K562 (cell line): ENCODE results near the gene STAT6. TPM values are rescaled to one million over a fixed set of nuclear protein-coding genes. Genes with fewer than 3 reads are reported as not detected.

Experiments
- ATAC-seq: fragments of 200-7000 bp; cut with Tn5 transposase; 3 replicates; pipeline ENCODE4 v1.9.1; 2020; ENCODE audit warnings: moderate library complexity
- BruUV-seq: library from RNA; stranded (reverse); fragments of 400-500 nt; replicated peaks from 2 replicates; lab custom pipeline; 2021; lab: Mats Ljungman, UMichigan
- CTCF ChIA-PET: fragments of 300-600 bp; formaldehyde crosslinking; extraction: SDS; loops from one replicate; lab custom pipeline; 2021; ENCODE audit warnings: low intra/inter-chr PET ratio; lab: Yijun Ruan, JAX
- POLR2A ChIA-PET: fragments of 300-600, 350-650 bp; sonication (Branson Sonifier 250); formaldehyde crosslinking; extraction: SDS; loops from one replicate; lab custom pipeline; 2021; ENCODE audit warnings: antibody characterized with exemption, inconsistent platforms; lab: Yijun Ruan, JAX
- DNase-seq, 4 experiments: peaks; one replicate each; pipeline versions ENCODE4 v3.0.0 to v3.0.0-alpha.2; 2011 to 2018; ENCODE audit warnings: low spot score in 3 of 4, mixed read lengths in 3 of 4; ENCODE audit errors: extremely low read depth in 1 of 4
- FAIRE-seq: peaks from 2 replicates; lab custom pipeline; 2011; peaks lifted over from hg19 to GRCh38; lab: Jason Lieb, UNC
- H2AFZ ChIP-seq: 2 replicates; pipeline ENCODE4 v1.6.0; 2011; ENCODE audit warnings: low read depth, low read length, control low read depth, inconsistent platforms
- H3K27ac ChIP-seq: fragments of 200-600 bp; 3 replicates; pipeline ENCODE4 v1.8.0; 2011; ENCODE audit warnings: low read depth, mild to moderate bottlenecking, control low read depth, inconsistent platforms, low read length, moderate library complexity, mixed read lengths; ENCODE audit errors: extremely low read depth
- H3K27me3 ChIP-seq, 2 experiments: fragments of 300-600 bp in 1 of 2; 2 replicates in 1 of 2; 3 replicates in 1 of 2; pipeline versions ENCODE4 v1.6.0 to v1.8.0; 2011; ENCODE audit warnings: inconsistent platforms in 2 of 2, low read length in 2 of 2, mild to moderate bottlenecking in 1 of 2, mixed read lengths in 1 of 2, moderate library complexity in 1 of 2; ENCODE audit not compliant: control insufficient read depth in 2 of 2, insufficient read depth in 2 of 2
- H3K36me3 ChIP-seq: fragments of 300-600 bp; 3 replicates; pipeline ENCODE4 v1.8.0; 2011; ENCODE audit warnings: mild to moderate bottlenecking, low read length, inconsistent platforms; ENCODE audit not compliant: control insufficient read depth, insufficient read depth
- H3K4me1 ChIP-seq, 2 experiments: fragments of 200-600 bp in 1 of 2; replicated peaks in 1 of 2; 2 replicates in 1 of 2; 3 replicates in 1 of 2; pipeline versions ENCODE4 v1.5.1 to v1.8.0; 2011; ENCODE audit warnings: inconsistent platforms in 2 of 2, low read length in 2 of 2, mild to moderate bottlenecking in 1 of 2, mixed read lengths in 1 of 2, moderate library complexity in 1 of 2; ENCODE audit not compliant: control insufficient read depth in 2 of 2, insufficient read depth in 2 of 2
- H3K4me2 ChIP-seq: 2 replicates; pipeline ENCODE4 v1.6.1; 2011; ENCODE audit warnings: low read length, control low read depth, inconsistent platforms, mixed read lengths; ENCODE audit not compliant: insufficient read depth
- H3K4me3 ChIP-seq: fragments of 200-600 bp; sonication (generic), shearing (Covaris generic); 2 replicates; pipeline ENCODE4 v1.5.1; 2016; ENCODE audit warnings: control low read depth, inconsistent platforms
- H3K79me2 ChIP-seq: fragments of 200-600 bp; 3 replicates; pipeline ENCODE4 v1.8.0; 2011; ENCODE audit warnings: low read length, inconsistent platforms; ENCODE audit not compliant: control insufficient read depth, insufficient read depth
- H3K9ac ChIP-seq, 2 experiments: 2 replicates each; pipeline versions ENCODE4 v1.6.0 to v1.6.1; 2011; ENCODE audit warnings: low read depth in 2 of 2, low read length in 2 of 2, control low read depth in 1 of 2, inconsistent platforms in 1 of 2, mild to moderate bottlenecking in 1 of 2, mixed read lengths in 1 of 2; ENCODE audit not compliant: insufficient read depth in 1 of 2
- H3K9me1 ChIP-seq: one replicate; pipeline ENCODE4 v1.6.0; 2011; ENCODE audit warnings: inconsistent platforms, mild to moderate bottlenecking, low read length, moderate library complexity; ENCODE audit not compliant: control insufficient read depth, insufficient read depth
- H3K9me3 ChIP-seq: replicated peaks from 2 replicates; pipeline ENCODE4 v1.5.1; 2011; ENCODE audit warnings: low read depth, low read length, inconsistent platforms; ENCODE audit not compliant: control insufficient read depth, insufficient read depth
- H4K20me1 ChIP-seq: replicated peaks from 2 replicates; pipeline ENCODE4 v1.6.1; 2011; ENCODE audit warnings: low read length, inconsistent platforms, mixed read lengths; ENCODE audit not compliant: control insufficient read depth, insufficient read depth
- FIP1L1 ChIP-seq: fragments of 200-400 bp; formaldehyde crosslinking; IDR thresholded peaks from 2 replicates; pipeline ENCODE4 v1.6.1; 2018; ENCODE audit warnings: mild to moderate bottlenecking, low read depth, low read length; ENCODE audit not compliant: poor library complexity, severe bottlenecking
- GTF3C2 ChIP-seq: IDR thresholded peaks from 3 replicates; pipeline ENCODE4 v1.6.1; 2011; ENCODE audit warnings: borderline replicate concordance, mild to moderate bottlenecking, moderate library complexity; ENCODE audit not compliant: insufficient read length; ENCODE audit errors: extremely low read depth
- HNRNPL ChIP-seq: fragments of 200-400 bp; formaldehyde crosslinking; IDR thresholded peaks from 2 replicates; pipeline ENCODE4 v1.6.1; 2017; ENCODE audit warnings: low read depth, mild to moderate bottlenecking, low read length
- PPARD ChIP-seq: fragments of 250-450 bp; sonication (Bioruptor Pico); IDR thresholded peaks from 2 replicates; pipeline ENCODE4 v1.8.0; 2022; ENCODE audit warnings: inconsistent platforms, mild to moderate bottlenecking, moderate library complexity
- ZC3H11A ChIP-seq: IDR thresholded peaks from 2 replicates; pipeline ENCODE4 v1.6.1; 2012; ENCODE audit warnings: low read depth, low read length, improper control_type of control experiment
- ZNF184 ChIP-seq: sonication (generic); formaldehyde crosslinking; IDR thresholded peaks from 2 replicates; pipeline ENCODE4 v1.5.0; 2020; ENCODE audit warnings: missing genetic modification reagents
- WGBS: fragments of 100-300 bp; shearing (Covaris generic); methylation state at CpG from one replicate; pipeline ENCODE4 v1.1.6; 2016; ENCODE audit warnings: low coverage, mixed read lengths; ENCODE audit not compliant: insufficient coverage; ENCODE audit errors: missing lambda C conversion rate; 5-methylcytosine and 5-hydroxymethylcytosine counted together
- in situ Hi-C: fragments of 300-500 bp; cut with MboI; formaldehyde crosslinking; loops from 4 replicates; pipeline ENCODE4 v1.15.0; 2018; ENCODE audit warnings: inconsistent platforms, mixed read lengths
- intact Hi-C: fragments of 100-400 bp; cut with micrococcal nuclease; formaldehyde crosslinking; loops from 2 replicates; pipeline ENCODE4 v1.14.2; 2022
- polyA plus RNA-seq, 8 experiments: library from polyadenylated mRNA; depleted of rRNA in 4 of 8; stranded (reverse) in 5 of 8; unstranded in 3 of 8; fragments of >200 nt; fragmentation: Nextera tagmentation in 2 of 8; fragmentation: Illumina TruSeq in 1 of 8; extraction: Ambion mirVana in 2 of 8; extraction: Trizol in 1 of 8; gene quantifications; 2 replicates each; pipeline versions ENCODE4 v1.2.1 to v1.2.3, GENCODE V29; 2011 to 2014; ENCODE audit warnings: inconsistent platforms in 1 of 8, missing spikeins in 1 of 8
- total RNA-seq, 7 experiments: library from RNA; depleted of rRNA in 6 of 7; stranded (reverse); fragments of >200 nt in 6 of 7; fragmentation: Illumina TruSeq in 2 of 7; extraction: Trizol in 2 of 7; gene quantifications; 2 replicates each; pipeline versions ENCODE4 v1.2.1 to v1.2.3, GENCODE V29; 2011 to 2021; ENCODE audit warnings: low replicate concordance in 1 of 7
- TF ChIP-seq, protein P1 (sequence below): fragments of 450-650 bp; IDR thresholded peaks from 2 replicates; pipeline ENCODE4 v1.7.1; 2018; ENCODE audit warnings: mild to moderate bottlenecking, low read depth; ENCODE audit not compliant: partially characterized antibody

The STAT6 gene
- total and polyA plus RNA-seq, 9 of the 15 experiments (the other 6 are each of a cell fraction or from before 2014, with no cell fraction given) = 2.4 to 49.5 (median 26.5) TPM

- Histone ChIP-seq H3K9me3 (no peaks in the 10 kb centered on the region), H3K79me2 (no peaks in the 10 kb centered on the region), H3K9me1 (no peaks in the 10 kb centered on the region), H3K9ac (no peak overlapping the region), H3K4me1 (peaks cover 11 to 14% of the 10 kb centered on the region in 2 experiments), H3K27me3 (peaks cover 3 to 8% of the 10 kb centered on the region in 2 experiments; a peak in 3 of 5 replicates), H3K27ac (no peak overlapping the region), H3K4me2 (no peak overlapping the region), H4K20me1 (no peaks in the 10 kb centered on the region), H3K36me3 (no peaks in the 10 kb centered on the region), H2AFZ (no peak overlapping the region), H3K4me3 (no peak overlapping the region)
- BruUV-seq = no TSS peak
- POLR2A ChIA-PET = no interaction called here
- no peak for ATAC-seq
- DNase-seq = no peak
- intact Hi-C loops (no loop called here), in situ Hi-C loops (no loop called here)
- FAIRE-seq = no peak
- CTCF ChIA-PET = no interaction called here
- no peak for TF ChIP-seq ZNF184
- no peak for TF ChIP-seq HNRNPL
- TF ChIP-seq PPARD (CRISPR knock-in tag) = no peak
- no peak for TF ChIP-seq FIP1L1
- TF ChIP-seq ZC3H11A = no peak
- TF ChIP-seq, protein P1, sequence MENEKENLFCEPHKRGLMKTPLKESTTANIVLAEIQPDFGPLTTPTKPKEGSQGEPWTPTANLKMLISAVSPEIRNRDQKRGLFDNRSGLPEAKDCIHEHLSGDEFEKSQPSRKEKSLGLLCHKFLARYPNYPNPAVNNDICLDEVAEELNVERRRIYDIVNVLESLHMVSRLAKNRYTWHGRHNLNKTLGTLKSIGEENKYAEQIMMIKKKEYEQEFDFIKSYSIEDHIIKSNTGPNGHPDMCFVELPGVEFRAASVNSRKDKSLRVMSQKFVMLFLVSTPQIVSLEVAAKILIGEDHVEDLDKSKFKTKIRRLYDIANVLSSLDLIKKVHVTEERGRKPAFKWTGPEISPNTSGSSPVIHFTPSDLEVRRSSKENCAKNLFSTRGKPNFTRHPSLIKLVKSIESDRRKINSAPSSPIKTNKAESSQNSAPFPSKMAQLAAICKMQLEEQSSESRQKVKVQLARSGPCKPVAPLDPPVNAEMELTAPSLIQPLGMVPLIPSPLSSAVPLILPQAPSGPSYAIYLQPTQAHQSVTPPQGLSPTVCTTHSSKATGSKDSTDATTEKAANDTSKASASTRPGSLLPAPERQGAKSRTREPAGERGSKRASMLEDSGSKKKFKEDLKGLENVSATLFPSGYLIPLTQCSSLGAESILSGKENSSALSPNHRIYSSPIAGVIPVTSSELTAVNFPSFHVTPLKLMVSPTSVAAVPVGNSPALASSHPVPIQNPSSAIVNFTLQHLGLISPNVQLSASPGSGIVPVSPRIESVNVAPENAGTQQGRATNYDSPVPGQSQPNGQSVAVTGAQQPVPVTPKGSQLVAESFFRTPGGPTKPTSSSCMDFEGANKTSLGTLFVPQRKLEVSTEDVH = no peak
- TF ChIP-seq GTF3C2 = no peak
- WGBS = 33% methylated on average over 17 of the region's 17 CpGs
Observed at GRCh38 chr12:57151741-57152630, 40.8 kb upstream of the STAT6 start.
